IPS-20b (cell line): ENCODE data around the gene NDUFB4.

Experiments
- H3K27ac ChIP-seq: one replicate; pipeline ENCODE4 v1.5.1; 2013; ENCODE audit warnings: low read length
- H3K27me3 ChIP-seq: 2 replicates; pipeline ENCODE4 v1.6.1; 2013; ENCODE audit warnings: mild to moderate bottlenecking, low read length, inconsistent platforms; ENCODE audit not compliant: insufficient read depth
- H3K36me3 ChIP-seq: 2 replicates; pipeline ENCODE4 v1.6.1; 2013; ENCODE audit warnings: low read depth, mild to moderate bottlenecking, inconsistent platforms, low read length, moderate library complexity; ENCODE audit not compliant: insufficient read depth
- H3K4me1 ChIP-seq: 2 replicates; pipeline ENCODE4 v1.6.1; 2013; ENCODE audit warnings: mild to moderate bottlenecking, control low read depth, inconsistent platforms, low read length, moderate library complexity; ENCODE audit not compliant: insufficient read depth
- H3K4me3 ChIP-seq: 2 replicates; pipeline ENCODE4 v1.5.1; 2013; ENCODE audit warnings: mild to moderate bottlenecking, low read length, inconsistent platforms
- H3K9ac ChIP-seq: 2 replicates; pipeline ENCODE4 v1.6.1; 2013; ENCODE audit warnings: low read depth, mild to moderate bottlenecking, inconsistent platforms, low read length, moderate library complexity
- H3K9me3 ChIP-seq: 2 replicates; pipeline ENCODE4 v1.6.1; 2013; ENCODE audit warnings: mild to moderate bottlenecking, low read depth, low read length, inconsistent platforms; ENCODE audit not compliant: insufficient read depth

Gene NDUFB4

GRCh38 chr3:120596116-120596852 lies at the start of gene NDUFB4:
NDUFB4 (plus strand) TSS chr3:120596336; CDS start chr3:120596360, 24 bp downstream.
- Histone ChIP-seq H3K4me1 (peaks cover 4% of the 10 kb centered on the region; the same call in 1 of the 2 replicates), H3K27me3 (no peaks in the 10 kb centered on the region), H3K9ac (peak within 1 kb of the TSS; percentile 97), H3K4me3 (peak within 1 kb of the TSS; percentile 99), H3K27ac (peak within 1 kb of the TSS; percentile 84), H3K36me3 (peaks cover 36% of the 10 kb centered on the region), H3K9me3 (no peaks in the 10 kb centered on the region)

- Histone ChIP-seq H3K36me3 (no peaks in the 10 kb centered on the region), H3K9ac (no peak overlapping the region), H3K4me1 (no peaks in the 10 kb centered on the region), H3K27ac (no peak overlapping the region), H3K4me3 (no peak overlapping the region), H3K9me3 (no peaks in the 10 kb centered on the region), H3K27me3 (no peaks in the 10 kb centered on the region; the same call in 1 of the 2 replicates)
Measured at GRCh38 chr3:120550546-120550945, 45.6 kb upstream of the NDUFB4 start.

- no peaks in the 10 kb centered on the region for H3K4me1 ChIP-seq
- no peaks in the 10 kb centered on the region; the same call in 1 of the 2 replicates for H3K27me3 ChIP-seq
- no peaks in the 10 kb centered on the region for H3K36me3 ChIP-seq
- H3K4me3 ChIP-seq: no peak overlapping the region
- no peak overlapping the region for H3K9ac ChIP-seq
- H3K27ac ChIP-seq: no peak overlapping the region
- no peaks in the 10 kb centered on the region for H3K9me3 ChIP-seq
Measured at GRCh38 chr3:120552184-120553172, 43.7 kb upstream of the NDUFB4 start.

- Histone ChIP-seq H3K9ac (no peak overlapping the region), H3K27me3 (peaks cover 11% of the 10 kb centered on the region), H3K4me1 (peaks cover 6% of the 10 kb centered on the region; the same call in 1 of the 2 replicates), H3K4me3 (no peak overlapping the region), H3K9me3 (no peaks in the 10 kb centered on the region), H3K27ac (no peak overlapping the region), H3K36me3 (no peaks in the 10 kb centered on the region)
Measured at GRCh38 chr3:120554812-120555606, 41.1 kb upstream of the NDUFB4 start.

- Histone ChIP-seq H3K9me3 (no peaks in the 10 kb centered on the region), H3K27me3 (peaks cover 11% of the 10 kb centered on the region), H3K27ac (no peak overlapping the region), H3K36me3 (no peaks in the 10 kb centered on the region), H3K4me3 (no peak overlapping the region), H3K9ac (no peak overlapping the region), H3K4me1 (peaks cover 15% of the 10 kb centered on the region)
Measured at GRCh38 chr3:120555657-120556509, 40.3 kb upstream of the NDUFB4 start.

- no peaks in the 10 kb centered on the region for H3K36me3 ChIP-seq
- H3K27me3 ChIP-seq: peaks cover 11% of the 10 kb centered on the region
Measured at GRCh38 chr3:120557115-120557514, 39.0 kb upstream of the NDUFB4 start.

GRCh38 chr3:120558771-120559241 lies 37.3 kb upstream of the NDUFB4 start:
- Histone ChIP-seq H3K36me3 (no peaks in the 10 kb centered on the region), H3K9ac (peak overlapping the region; percentile 87; the same call in 1 of the 2 replicates), H3K4me1 (peaks cover 18% of the 10 kb centered on the region), H3K27me3 (peaks cover 11% of the 10 kb centered on the region), H3K27ac (no peak overlapping the region), H3K9me3 (no peaks in the 10 kb centered on the region), H3K4me3 (peak overlapping the region; percentile 92)

More at GRCh38 chr3:120557115-120557514, 39.0 kb upstream of the NDUFB4 start:
- no peaks in the 10 kb centered on the region for H3K9me3 ChIP-seq
- no peak overlapping the region for H3K9ac ChIP-seq
- no peak overlapping the region for H3K4me3 ChIP-seq
- no peak overlapping the region for H3K27ac ChIP-seq
- peaks cover 18% of the 10 kb centered on the region for H3K4me1 ChIP-seq

- Histone ChIP-seq H3K4me3 (peak overlapping the region; percentile 92), H3K9ac (peak overlapping the region; percentile 87; the same call in 1 of the 2 replicates), H3K4me1 (peaks cover 18% of the 10 kb centered on the region), H3K27ac (no peak overlapping the region), H3K36me3 (no peaks in the 10 kb centered on the region), H3K27me3 (peaks cover 11% of the 10 kb centered on the region), H3K9me3 (no peaks in the 10 kb centered on the region)
Measured at GRCh38 chr3:120559242-120560061, 36.7 kb upstream of the NDUFB4 start.

- H3K4me1 ChIP-seq: peaks cover 18% of the 10 kb centered on the region
- H3K27ac ChIP-seq: no peak overlapping the region
- H3K4me3 ChIP-seq: peak overlapping the region; percentile 92; the same call in 1 of the 2 replicates
- peaks cover 11% of the 10 kb centered on the region for H3K27me3 ChIP-seq
- peak overlapping the region; percentile 13; the same call in 1 of the 2 replicates for H3K9ac ChIP-seq
- H3K9me3 ChIP-seq: no peaks in the 10 kb centered on the region
- H3K36me3 ChIP-seq: no peaks in the 10 kb centered on the region
Measured at GRCh38 chr3:120560304-120561250, 35.6 kb upstream of the NDUFB4 start.
